ENCODE results near the gene PLEKHN1.

Gene PLEKHN1

GRCh38 chr1:971751-972506 lies 5.6 kb downstream of the PLEKHN1 start:
- Mint-ChIP-seq H3K27ac (no peak overlapping the region), H3K36me3 (ENCODE audit: low read depth) (no peaks in the 10 kb centered on the region), H3K4me1 (no peaks in the 10 kb centered on the region), H3K4me3 (no peak overlapping the region), H3K9me3 (no peaks in the 10 kb centered on the region), H3K27me3 (ENCODE audit: low read depth) (peaks cover 62% of the 10 kb centered on the region)
- TF ChIP-seq CTCF (IDR thresholded peaks at IDR 0.05; ENCODE audit: unreplicated experiment in 3 of 3): no peak

- Mint-ChIP-seq H3K4me1 (no peaks in the 10 kb centered on the region), H3K36me3 (ENCODE audit: low read depth) (no peaks in the 10 kb centered on the region)
- no peak for TF ChIP-seq CTCF (IDR thresholded peaks at IDR 0.05; ENCODE audit: unreplicated experiment in 3 of 3)
Observed at GRCh38 chr1:972726-973458, 6.6 kb downstream of the PLEKHN1 start.

GRCh38 chr1:973459-974292 lies 7.4 kb downstream of the PLEKHN1 start:
- peaks cover 3% of the 10 kb centered on the region for H3K9me3 Mint-ChIP-seq
- TF ChIP-seq CTCF (IDR thresholded peaks at IDR 0.05; ENCODE audit: unreplicated experiment in 3 of 3): no peak
- H3K4me3 Mint-ChIP-seq: no peak overlapping the region
- peaks cover 4% of the 10 kb centered on the region for H3K36me3 Mint-ChIP-seq (ENCODE audit: low read depth)
- H3K4me1 Mint-ChIP-seq: no peaks in the 10 kb centered on the region
- H3K27me3 Mint-ChIP-seq (ENCODE audit: low read depth): peaks cover 51% of the 10 kb centered on the region
- no peak overlapping the region for H3K27ac Mint-ChIP-seq

More at GRCh38 chr1:972726-973458, 6.6 kb downstream of the PLEKHN1 start:
- no peak overlapping the region for H3K4me3 Mint-ChIP-seq
- H3K27me3 Mint-ChIP-seq (ENCODE audit: low read depth): peaks cover 54% of the 10 kb centered on the region
- no peak overlapping the region for H3K27ac Mint-ChIP-seq
- H3K9me3 Mint-ChIP-seq: no peaks in the 10 kb centered on the region

- peaks cover 4% of the 10 kb centered on the region for H3K36me3 Mint-ChIP-seq (ENCODE audit: low read depth)
- H3K4me1 Mint-ChIP-seq: no peaks in the 10 kb centered on the region
- H3K27me3 Mint-ChIP-seq (ENCODE audit: low read depth): peaks cover 45% of the 10 kb centered on the region
- H3K27ac Mint-ChIP-seq: no peak overlapping the region
- no peak overlapping the region for H3K4me3 Mint-ChIP-seq
- no peak for TF ChIP-seq CTCF (IDR thresholded peaks at IDR 0.05; ENCODE audit: unreplicated experiment in 3 of 3)
- H3K9me3 Mint-ChIP-seq: peaks cover 3% of the 10 kb centered on the region
Observed at GRCh38 chr1:974293-974640, 8.0 kb downstream of the PLEKHN1 start.

- Mint-ChIP-seq H3K9me3 (peaks cover 3% of the 10 kb centered on the region), H3K4me1 (no peaks in the 10 kb centered on the region), H3K4me3 (no peak overlapping the region), H3K27ac (no peak overlapping the region), H3K27me3 (ENCODE audit: low read depth) (peaks cover 39% of the 10 kb centered on the region), H3K36me3 (ENCODE audit: low read depth) (peaks cover 4% of the 10 kb centered on the region)
- no peak for TF ChIP-seq CTCF (IDR thresholded peaks at IDR 0.05; ENCODE audit: unreplicated experiment in 3 of 3)
Observed at GRCh38 chr1:974687-975328, 8.5 kb downstream of the PLEKHN1 start.

All from nephron (organoid).